ENCODE measurements around the gene OR1F1.

The OR1F1 gene

DNA sequence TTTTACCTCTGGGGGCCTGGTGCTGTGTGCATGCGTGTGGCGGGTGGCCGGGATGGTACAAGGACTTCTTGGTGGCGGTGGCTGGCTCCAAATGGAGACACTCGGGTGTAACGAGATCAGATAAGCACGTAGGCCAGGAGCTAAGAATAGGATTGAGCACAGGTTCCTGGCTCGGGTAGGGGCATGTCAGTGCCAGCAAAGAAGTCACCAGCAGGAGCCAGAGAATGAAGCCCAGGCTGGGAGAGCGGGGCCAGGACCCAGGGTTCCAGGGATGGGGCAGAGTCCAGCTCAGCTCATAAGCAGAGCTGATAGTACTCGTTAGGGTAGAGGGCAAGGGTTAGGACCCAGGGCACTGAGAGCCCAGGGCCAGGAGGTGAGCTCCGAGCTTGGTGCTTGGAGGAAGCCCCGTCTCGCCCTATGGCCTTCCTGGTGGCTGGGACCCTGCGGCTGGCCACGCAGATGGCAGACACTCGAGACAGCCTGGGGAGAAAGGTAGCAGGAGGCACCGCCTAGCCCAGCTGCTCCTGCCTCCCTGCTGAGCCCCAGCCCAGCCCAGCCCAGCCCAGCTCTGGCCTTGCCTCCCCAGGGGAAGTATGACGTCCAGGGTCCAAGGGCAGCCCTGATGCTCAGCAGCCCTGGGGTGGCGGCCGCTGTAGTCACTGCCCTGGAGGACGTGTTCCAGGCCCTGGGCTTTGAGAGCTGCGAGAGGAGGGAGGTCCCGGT is 44.2 kb upstream of the OR1F1 start:
- peaks cover 4% of the 10 kb centered on the region for H3K36me3 ChIP-seq (ENCODE audit: control insufficient read depth, insufficient read depth, low read length)
- no peak overlapping the region for H3K4me3 ChIP-seq (ENCODE audit: insufficient read depth, low read depth, low read length)
- no peaks in the 10 kb centered on the region for H3K4me1 ChIP-seq (ENCODE audit: control insufficient read depth, insufficient read depth, low read length)

GRCh38 chr16:3144321-3144983 is 43.6 kb upstream of the OR1F1 start:
- peaks cover 4% of the 10 kb centered on the region for H3K36me3 ChIP-seq (ENCODE audit: control insufficient read depth, insufficient read depth, low read length)
- no peak overlapping the region for H3K27ac ChIP-seq (ENCODE audit: insufficient read depth, low read depth, low read length, poor library complexity, severe bottlenecking)
- no peaks in the 10 kb centered on the region for H3K9me3 ChIP-seq (ENCODE audit: control insufficient read depth, low read length)
- H3K4me1 ChIP-seq (ENCODE audit: control insufficient read depth, insufficient read depth, low read length), result no peaks in the 10 kb centered on the region
- 86 to 87% methylated on average over 18 of the region's 18 CpGs for WGBS, 2 experiments
- H3K4me3 ChIP-seq (ENCODE audit: insufficient read depth, low read depth, low read length), result no peak overlapping the region
- H3K27me3 ChIP-seq (ENCODE audit: control insufficient read depth, insufficient read depth, low read length, poor library complexity, severe bottlenecking), result peaks cover 24% of the 10 kb centered on the region

More for the DNA sequence above, 44.2 kb upstream of the OR1F1 start:
- 91% methylated on average over 23 of the region's 23 CpGs for WGBS, 2 experiments
- H3K27me3 ChIP-seq (ENCODE audit: control insufficient read depth, insufficient read depth, low read length, poor library complexity, severe bottlenecking), result peaks cover 17% of the 10 kb centered on the region
- H3K27ac ChIP-seq (ENCODE audit: insufficient read depth, low read depth, low read length, poor library complexity, severe bottlenecking), result no peak overlapping the region
- no peaks in the 10 kb centered on the region for H3K9me3 ChIP-seq (ENCODE audit: control insufficient read depth, low read length)

- WGBS, 2 experiments, result 89 to 92% methylated on average over 10 of the region's 10 CpGs
- Histone ChIP-seq H3K27me3 (ENCODE audit: control insufficient read depth, insufficient read depth, low read length, poor library complexity, severe bottlenecking) (peaks cover 25% of the 10 kb centered on the region), H3K36me3 (ENCODE audit: control insufficient read depth, insufficient read depth, low read length) (peaks cover 4% of the 10 kb centered on the region), H3K27ac (ENCODE audit: insufficient read depth, low read depth, low read length, poor library complexity, severe bottlenecking) (no peak overlapping the region), H3K9me3 (ENCODE audit: control insufficient read depth, low read length) (no peaks in the 10 kb centered on the region), H3K4me1 (ENCODE audit: control insufficient read depth, insufficient read depth, low read length) (no peaks in the 10 kb centered on the region), H3K4me3 (ENCODE audit: insufficient read depth, low read depth, low read length) (no peak overlapping the region)
Observed at GRCh38 chr16:3145151-3145550, 42.9 kb upstream of the OR1F1 start.

- no peak overlapping the region for H3K27ac ChIP-seq (ENCODE audit: insufficient read depth, low read depth, low read length, poor library complexity, severe bottlenecking)
- no peaks in the 10 kb centered on the region for H3K4me1 ChIP-seq (ENCODE audit: control insufficient read depth, insufficient read depth, low read length)
- H3K9me3 ChIP-seq (ENCODE audit: control insufficient read depth, low read length), result no peaks in the 10 kb centered on the region
- no peak overlapping the region for H3K4me3 ChIP-seq (ENCODE audit: insufficient read depth, low read depth, low read length)
- WGBS, 2 experiments, result 87% methylated on average over 12 of the region's 12 CpGs
- peaks cover 25% of the 10 kb centered on the region for H3K27me3 ChIP-seq (ENCODE audit: control insufficient read depth, insufficient read depth, low read length, poor library complexity, severe bottlenecking)
- H3K36me3 ChIP-seq (ENCODE audit: control insufficient read depth, insufficient read depth, low read length), result peaks cover 4% of the 10 kb centered on the region
Observed at GRCh38 chr16:3145660-3146059, 42.3 kb upstream of the OR1F1 start.

GRCh38 chr16:3147046-3147756 is 40.8 kb upstream of the OR1F1 start:
- Histone ChIP-seq H3K27me3 (ENCODE audit: control insufficient read depth, insufficient read depth, low read length, poor library complexity, severe bottlenecking) (peaks cover 25% of the 10 kb centered on the region), H3K4me1 (ENCODE audit: control insufficient read depth, insufficient read depth, low read length) (no peaks in the 10 kb centered on the region), H3K27ac (ENCODE audit: insufficient read depth, low read depth, low read length, poor library complexity, severe bottlenecking) (no peak overlapping the region), H3K9me3 (ENCODE audit: control insufficient read depth, low read length) (no peaks in the 10 kb centered on the region), H3K36me3 (ENCODE audit: control insufficient read depth, insufficient read depth, low read length) (no peaks in the 10 kb centered on the region), H3K4me3 (ENCODE audit: insufficient read depth, low read depth, low read length) (no peak overlapping the region)
- WGBS, 2 experiments, result 89 to 91% methylated on average over 16 of the region's 16 CpGs

- no peaks in the 10 kb centered on the region for H3K4me1 ChIP-seq (ENCODE audit: control insufficient read depth, insufficient read depth, low read length)
- 92 to 93% methylated on average over 5 of the region's 5 CpGs for WGBS, 2 experiments
Observed at GRCh38 chr16:3147757-3148104, 40.3 kb upstream of the OR1F1 start.

DNA sequence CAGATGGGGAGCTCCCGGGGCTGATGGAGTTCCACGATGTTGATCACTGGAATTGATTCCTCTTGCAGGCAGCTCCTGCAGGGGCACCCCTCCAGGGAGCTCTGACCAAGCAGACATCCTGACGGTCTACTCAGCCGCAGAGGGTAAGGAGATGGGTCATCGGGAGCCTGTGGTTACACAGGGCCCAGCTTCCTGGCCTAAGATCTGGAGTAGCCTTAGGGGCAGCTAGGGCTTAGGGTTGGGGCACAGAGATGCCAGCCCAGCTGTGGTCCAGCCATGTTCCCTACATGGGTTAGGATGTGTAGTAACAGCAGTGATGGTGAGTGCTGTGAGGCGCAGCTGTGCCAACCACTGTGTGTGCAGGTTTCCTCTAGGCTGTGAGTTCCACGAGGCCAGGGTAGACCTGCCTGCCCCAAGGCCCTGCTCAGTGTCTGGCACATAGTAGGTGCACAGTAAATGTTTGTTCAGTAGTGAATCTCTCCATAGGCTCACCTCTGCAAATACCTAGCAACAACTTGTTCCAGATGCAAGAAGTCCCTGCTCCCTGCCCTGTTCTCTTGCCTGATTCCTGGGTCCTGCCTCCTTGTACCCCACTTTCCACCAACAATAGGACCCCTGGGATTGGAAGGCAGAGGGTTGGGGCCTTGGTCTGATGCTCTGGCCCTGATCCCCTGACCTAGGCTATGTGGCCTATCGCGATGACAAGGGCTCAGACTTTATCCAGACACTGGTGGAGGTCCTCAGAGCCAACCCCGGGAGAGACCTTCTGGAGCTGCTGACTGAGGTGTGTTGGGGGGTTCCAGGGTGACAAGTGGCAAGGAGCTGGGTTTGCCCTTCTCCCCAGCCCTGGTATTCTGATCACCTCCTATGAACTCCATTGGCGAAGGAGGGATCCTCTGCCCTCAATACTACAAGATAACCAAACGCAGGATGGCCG is 39.5 kb upstream of the OR1F1 start:
- H3K9me3 ChIP-seq (ENCODE audit: control insufficient read depth, low read length), result no peaks in the 10 kb centered on the region
- no peak overlapping the region for H3K4me3 ChIP-seq (ENCODE audit: insufficient read depth, low read depth, low read length)
- H3K27me3 ChIP-seq (ENCODE audit: control insufficient read depth, insufficient read depth, low read length, poor library complexity, severe bottlenecking), result peaks cover 25% of the 10 kb centered on the region
- no peaks in the 10 kb centered on the region for H3K4me1 ChIP-seq (ENCODE audit: control insufficient read depth, insufficient read depth, low read length)
- H3K36me3 ChIP-seq (ENCODE audit: control insufficient read depth, insufficient read depth, low read length), result no peaks in the 10 kb centered on the region
- 94 to 95% methylated on average over 13 of the region's 13 CpGs for WGBS, 2 experiments
- H3K27ac ChIP-seq (ENCODE audit: insufficient read depth, low read depth, low read length, poor library complexity, severe bottlenecking), result no peak overlapping the region

More at GRCh38 chr16:3147757-3148104, 40.3 kb upstream of the OR1F1 start:
- Histone ChIP-seq H3K9me3 (ENCODE audit: control insufficient read depth, low read length) (no peaks in the 10 kb centered on the region), H3K4me3 (ENCODE audit: insufficient read depth, low read depth, low read length) (no peak overlapping the region), H3K36me3 (ENCODE audit: control insufficient read depth, insufficient read depth, low read length) (no peaks in the 10 kb centered on the region), H3K27me3 (ENCODE audit: control insufficient read depth, insufficient read depth, low read length, poor library complexity, severe bottlenecking) (peaks cover 25% of the 10 kb centered on the region), H3K27ac (ENCODE audit: insufficient read depth, low read depth, low read length, poor library complexity, severe bottlenecking) (no peak overlapping the region)

GRCh38 chr16:3149193-3149530 is 38.8 kb upstream of the OR1F1 start:
- Histone ChIP-seq H3K4me3 (ENCODE audit: insufficient read depth, low read depth, low read length) (peak overlapping the region; percentile 86), H3K27me3 (ENCODE audit: control insufficient read depth, insufficient read depth, low read length, poor library complexity, severe bottlenecking) (peaks cover 25% of the 10 kb centered on the region), H3K4me1 (ENCODE audit: control insufficient read depth, insufficient read depth, low read length) (no peaks in the 10 kb centered on the region), H3K36me3 (ENCODE audit: control insufficient read depth, insufficient read depth, low read length) (no peaks in the 10 kb centered on the region), H3K9me3 (ENCODE audit: control insufficient read depth, low read length) (no peaks in the 10 kb centered on the region), H3K27ac (ENCODE audit: insufficient read depth, low read depth, low read length, poor library complexity, severe bottlenecking) (no peak overlapping the region)
- 86 to 88% methylated on average over 6 of the region's 6 CpGs for WGBS, 2 experiments

- Histone ChIP-seq H3K9me3 (ENCODE audit: control insufficient read depth, low read length) (no peaks in the 10 kb centered on the region), H3K4me3 (ENCODE audit: insufficient read depth, low read depth, low read length) (peak overlapping the region; percentile 86), H3K36me3 (ENCODE audit: control insufficient read depth, insufficient read depth, low read length) (no peaks in the 10 kb centered on the region), H3K27ac (ENCODE audit: insufficient read depth, low read depth, low read length, poor library complexity, severe bottlenecking) (peak overlapping the region; percentile 26), H3K4me1 (ENCODE audit: control insufficient read depth, insufficient read depth, low read length) (no peaks in the 10 kb centered on the region), H3K27me3 (ENCODE audit: control insufficient read depth, insufficient read depth, low read length, poor library complexity, severe bottlenecking) (peaks cover 25% of the 10 kb centered on the region)
- 2% methylated on average over 41 of the region's 41 CpGs for WGBS, 2 experiments
Observed at GRCh38 chr16:3149630-3150345, 38.2 kb upstream of the OR1F1 start.

Data from ectodermal cell (in vitro differentiated cells).